ENCODE data around the gene IL4I1. TPM values are rescaled to one million over a fixed set of nuclear protein-coding genes. Genes with fewer than 3 reads are reported as not detected.

The IL4I1 gene
- total and polyA plus RNA-seq, 2 of the 4 experiments (the other 2 are of a cell fraction): 0.31 to 0.36 TPM

DNA sequence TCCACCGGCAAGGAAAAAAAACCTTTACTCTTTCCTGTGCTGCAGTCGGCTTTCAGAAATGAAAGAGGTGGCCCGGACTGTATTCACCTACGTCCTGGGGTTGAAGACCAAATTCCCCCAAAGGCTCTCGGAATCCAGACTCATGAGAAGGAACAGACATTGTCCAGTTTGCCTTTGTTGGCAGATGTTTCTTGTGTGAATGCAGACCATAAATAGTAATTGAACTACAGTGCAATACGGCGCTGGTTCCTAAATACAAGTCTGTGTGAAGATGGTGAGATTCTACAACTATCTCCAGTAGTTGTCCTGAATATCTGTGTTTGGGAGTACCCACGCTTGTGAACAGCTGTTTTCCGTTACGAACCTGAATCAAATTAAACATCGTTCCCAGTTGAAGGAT lies 57.0 kb downstream of the IL4I1 start:
- Histone ChIP-seq H2BK120ac (ENCODE audit: low read depth, low read length) (no peak overlapping the region), H4K91ac (ENCODE audit: insufficient read depth, low read depth, low read length) (no peak overlapping the region), H3K9ac (ENCODE audit: low read depth, low read length) (no peak overlapping the region), H4K20me1 (ENCODE audit: insufficient read depth, low read length) (no peaks in the 10 kb centered on the region; the same call in 1 of the 2 replicates), H3K27ac (ENCODE audit: insufficient read depth, low read length) (no peak overlapping the region), H3K9me1 (ENCODE audit: insufficient read depth, low read length) (peaks cover 9% of the 10 kb centered on the region; the same call in 1 of the 2 replicates), H3K4me3 (ENCODE audit: insufficient read depth, low read depth, low read length) (no peak overlapping the region), H3K9me3 (ENCODE audit: control insufficient read depth, insufficient read depth, low read length) (no peaks in the 10 kb centered on the region), H4K5ac (ENCODE audit: low read depth, low read length) (no peak overlapping the region), H3K79me1 (ENCODE audit: low read depth in 1 of 2, low read length in 2 of 2) (peaks cover 0 to 25% of the 10 kb centered on the region in 2 experiments; a peak in 2 of 4 replicates), H2BK15ac (ENCODE audit: low read depth, low read length) (no peak overlapping the region), H2AK9ac (replicated peaks; ENCODE audit: low read depth, low read length, poor library complexity) (no peak overlapping the region), H3K36me3 (ENCODE audit: control insufficient read depth, insufficient read depth, low read length) (peaks cover 51% of the 10 kb centered on the region), H3K27me3 (ENCODE audit: control insufficient read depth, insufficient read depth, low read length) (no peaks in the 10 kb centered on the region), H3K4me2 (ENCODE audit: low read depth, low read length) (no peak overlapping the region), H3K4ac (ENCODE audit: low read depth, low read length) (no peak overlapping the region), H3K4me1 (ENCODE audit: control insufficient read depth, insufficient read depth, low read length) (no peaks in the 10 kb centered on the region), H2BK5ac (ENCODE audit: low read depth, low read length, poor library complexity, severe bottlenecking) (no peak overlapping the region), H2AFZ (replicated peaks; ENCODE audit: low read length, poor library complexity) (no peak overlapping the region), H3K56ac (ENCODE audit: extremely low read depth, insufficient read depth, low read length) (no peak overlapping the region), H3K23ac (ENCODE audit: low read depth, low read length) (no peak overlapping the region), H3K18ac (ENCODE audit: low read depth, low read length) (no peak overlapping the region), H2AK5ac (ENCODE audit: low read depth, low read length) (no peak overlapping the region), H2BK20ac (ENCODE audit: low read depth, low read length) (no peak overlapping the region), H4K8ac (ENCODE audit: low read depth in 2 of 2, low read length in 2 of 2) (no peak overlapping the region), H3K14ac (replicated peaks; ENCODE audit: low read depth, low read length) (no peak overlapping the region)
- no peak for TF ChIP-seq SMC3 (IDR thresholded peaks at IDR 0.05; ENCODE audit: low read depth, low read length)
- TF ChIP-seq FOS (IDR thresholded peaks at IDR 0.05; ENCODE audit: low read depth, low read length): no peak
- no peak for TF ChIP-seq MAZ (IDR thresholded peaks at IDR 0.05; ENCODE audit: borderline replicate concordance, low read depth, low read length)
- no peak for TF ChIP-seq MAFK (IDR thresholded peaks at IDR 0.05; ENCODE audit: low read depth, low read length)
- TF ChIP-seq CTCF (conservative IDR thresholded peaks at IDR 0.05; ENCODE audit: low read depth, low read length): no peak
- TF ChIP-seq CHD1 (IDR thresholded peaks at IDR 0.05; ENCODE audit: low read depth, low read length): no peak
- TF ChIP-seq, protein P1, sequence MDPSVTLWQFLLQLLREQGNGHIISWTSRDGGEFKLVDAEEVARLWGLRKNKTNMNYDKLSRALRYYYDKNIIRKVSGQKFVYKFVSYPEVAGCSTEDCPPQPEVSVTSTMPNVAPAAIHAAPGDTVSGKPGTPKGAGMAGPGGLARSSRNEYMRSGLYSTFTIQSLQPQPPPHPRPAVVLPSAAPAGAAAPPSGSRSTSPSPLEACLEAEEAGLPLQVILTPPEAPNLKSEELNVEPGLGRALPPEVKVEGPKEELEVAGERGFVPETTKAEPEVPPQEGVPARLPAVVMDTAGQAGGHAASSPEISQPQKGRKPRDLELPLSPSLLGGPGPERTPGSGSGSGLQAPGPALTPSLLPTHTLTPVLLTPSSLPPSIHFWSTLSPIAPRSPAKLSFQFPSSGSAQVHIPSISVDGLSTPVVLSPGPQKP (IDR thresholded peaks at IDR 0.05; ENCODE audit: borderline replicate concordance, low read depth, low read length): no peak
- no peak for TF ChIP-seq RCOR1 (IDR thresholded peaks at IDR 0.05; ENCODE audit: insufficient replicate concordance, low read length)
- TF ChIP-seq RFX5 (IDR thresholded peaks at IDR 0.05; ENCODE audit: low read depth, low read length): no peak
- no peak for TF ChIP-seq USF2 (IDR thresholded peaks at IDR 0.05; ENCODE audit: low read depth, low read length)
- TF ChIP-seq CEBPB (IDR thresholded peaks at IDR 0.05; ENCODE audit: low read depth, low read length): no peak
- no peak for TF ChIP-seq NFE2L2 (IDR thresholded peaks at IDR 0.05; ENCODE audit: low read depth, low read length)
- TF ChIP-seq BHLHE40 (IDR thresholded peaks at IDR 0.05; ENCODE audit: low read depth, low read length): no peak
- no peak for TF ChIP-seq MXI1 (IDR thresholded peaks at IDR 0.05; ENCODE audit: borderline replicate concordance, low read depth, low read length)
- TF ChIP-seq POLR2A (IDR thresholded peaks at IDR 0.05; ENCODE audit: low read depth, low read length): no peak
- no peak for TF ChIP-seq RAD21 (IDR thresholded peaks at IDR 0.05; ENCODE audit: low read length)
- DNase-seq (no peak), ATAC-seq (ENCODE audit: low read depth) (no peak)
- no TSS peak for BruUV-seq (replicated peaks)
- 91% methylated on average over 7 of the region's 11 CpGs; no CpG with 5 or more reads in 1 of the 2 experiments for WGBS, 2 experiments (ENCODE audit: extremely low coverage in 2 of 2, insufficient read length in 1 of 2)
- ChIA-PET POLR2A (ENCODE audit: unreplicated experiment) (no interaction called here), CTCF (no interaction called here)
- intact Hi-C loops (cut with micrococcal nuclease) (no loop called here), dilution Hi-C loops (cut with HindIII; ENCODE audit: low sequenced_read_pairs, unreplicated experiment) (no loop called here), in situ Hi-C loops (cut with MboI; ENCODE audit: low sequenced_read_pairs) (no loop called here)
